GM12878 (cell line): ENCODE results near the gene PAPOLA. TPM values are rescaled to one million over a fixed set of nuclear protein-coding genes. Genes with fewer than 3 reads are reported as not detected.

Experiments
- ATAC-seq: fragments of 200-7000 bp; cut with Tn5 transposase; 3 replicates; pipeline ENCODE4 v1.9.1; 2020; ENCODE audit warnings: mild to moderate bottlenecking, moderate library complexity
- BruUV-seq: library from RNA; stranded (reverse); fragments of 400-500 nt; replicated peaks from 2 replicates; lab custom pipeline; 2021; lab: Mats Ljungman, UMichigan
- CTCF ChIA-PET: fragments of 300-600 bp; sonication (Branson Sonifier 250); formaldehyde crosslinking; extraction: SDS; loops from one replicate; lab custom pipeline; 2021; ENCODE audit warnings: inconsistent platforms; lab: Yijun Ruan, JAX
- POLR2A ChIA-PET: fragments of 350-600 bp; formaldehyde crosslinking; extraction: SDS; loops from one replicate; lab custom pipeline; 2021; ENCODE audit warnings: inconsistent platforms; lab: Charles Lee
- RAD21 ChIA-PET: fragments of 300-600 bp; sonication (Branson Sonifier 250); formaldehyde crosslinking; loops from one replicate; lab custom pipeline; 2023; ENCODE audit warnings: antibody characterized with exemption; ENCODE audit not compliant: unreplicated experiment; lab: Charles Lee
- SMC1A ChIA-PET: fragments of 300-600 bp; sonication (Branson Sonifier 250); formaldehyde crosslinking; loops from one replicate; lab custom pipeline; 2023; ENCODE audit not compliant: unreplicated experiment, uncharacterized antibody; lab: Charles Lee
- DNase-seq: peaks from one replicate; pipeline ENCODE4 v3.0.0-alpha.2; 2011; ENCODE audit warnings: low read depth, low spot score
- FAIRE-seq: peaks from 3 replicates; lab custom pipeline; 2011; peaks lifted over from hg19 to GRCh38; lab: Jason Lieb, UNC
- H2AFZ ChIP-seq: 2 replicates; pipeline ENCODE4 v1.6.0; 2011; ENCODE audit warnings: low read depth, low read length, control low read depth; ENCODE audit not compliant: control insufficient read depth
- H3K27ac ChIP-seq: 2 replicates; pipeline ENCODE4 v1.5.1; 2011; ENCODE audit warnings: control low read depth; ENCODE audit not compliant: control insufficient read depth, insufficient read depth
- H3K27me3 ChIP-seq, 2 experiments: replicated peaks in 1 of 2; 2 replicates each; pipeline versions ENCODE4 v1.6.0 to v1.6.1; 2011; ENCODE audit warnings: low read length in 1 of 2; ENCODE audit not compliant: control insufficient read depth in 2 of 2, insufficient read depth in 2 of 2
- H3K36me3 ChIP-seq, 2 experiments: 2 replicates each; pipeline ENCODE4 v1.5.1; 2011; ENCODE audit warnings: low read length in 1 of 2; ENCODE audit not compliant: control insufficient read depth in 2 of 2, insufficient read depth in 2 of 2
- H3K4me1 ChIP-seq: 2 replicates; pipeline ENCODE4 v1.6.1; 2011; ENCODE audit warnings: mild to moderate bottlenecking, low read length, moderate library complexity, mixed read lengths; ENCODE audit not compliant: control insufficient read depth, insufficient read depth
- H3K4me2 ChIP-seq: 2 replicates; pipeline ENCODE4 v1.6.0; 2011; ENCODE audit warnings: control low read depth; ENCODE audit not compliant: control insufficient read depth, insufficient read depth
- H3K4me3 ChIP-seq: fragments of 200-600 bp; sonication (generic); 2 replicates; pipeline ENCODE4 v1.5.1; 2016
- H3K79me2 ChIP-seq: 2 replicates; pipeline ENCODE4 v1.6.0; 2011; ENCODE audit warnings: low read length; ENCODE audit not compliant: control insufficient read depth, insufficient read depth
- H3K9ac ChIP-seq: 2 replicates; pipeline ENCODE4 v1.8.0; 2011; ENCODE audit warnings: low read length, control low read depth, mixed read lengths; ENCODE audit not compliant: control insufficient read depth, insufficient read depth
- H3K9me3 ChIP-seq: replicated peaks from 3 replicates; pipeline ENCODE4 v1.5.1; 2011; ENCODE audit warnings: mild to moderate bottlenecking, low read length; ENCODE audit not compliant: control insufficient read depth, insufficient read depth
- H4K20me1 ChIP-seq: 2 replicates; pipeline ENCODE4 v1.6.0; 2011; ENCODE audit not compliant: control insufficient read depth, insufficient read depth
- BACH1 ChIP-seq: fragments of 450-650 bp; IDR thresholded peaks from 2 replicates; pipeline ENCODE4 v1.6.1; 2017; ENCODE audit warnings: mild to moderate bottlenecking, borderline replicate concordance
- HDGF ChIP-seq: fragments of 450-650 bp; IDR thresholded peaks from 2 replicates; pipeline ENCODE4 v1.6.1; 2016; ENCODE audit warnings: antibody characterized with exemption
- NBN ChIP-seq: fragments of 450-650 bp; IDR thresholded peaks from 2 replicates; pipeline ENCODE4 v1.6.1; 2016
- PML ChIP-seq: IDR thresholded peaks from 2 replicates; pipeline ENCODE4 v1.6.1; 2012; ENCODE audit warnings: low read length, inconsistent platforms
- RAD21 ChIP-seq: IDR thresholded peaks from 2 replicates; pipeline ENCODE4 v1.6.1; 2011; ENCODE audit warnings: mild to moderate bottlenecking, low read depth, low read length, moderate library complexity; ENCODE audit not compliant: insufficient read depth
- RCOR1 ChIP-seq: conservative IDR thresholded peaks from 2 replicates; pipeline ENCODE4 v1.6.1; 2012; ENCODE audit warnings: low read depth, low read length, improper control_type of control experiment
- RUNX3 ChIP-seq: IDR thresholded peaks from 2 replicates; pipeline ENCODE4 v1.6.1; 2012; ENCODE audit warnings: low read length, inconsistent platforms
- SMARCA5 ChIP-seq: fragments of 450-650 bp; IDR thresholded peaks from 2 replicates; pipeline ENCODE4 v1.6.1; 2017; ENCODE audit warnings: mild to moderate bottlenecking
- SP1 ChIP-seq: IDR thresholded peaks from one replicate; pipeline ENCODE4 v1.6.1; 2011; ENCODE audit warnings: low read depth, low read length
- STAT1 ChIP-seq: fragments of 450-650 bp; conservative IDR thresholded peaks from 2 replicates; pipeline ENCODE4 v1.6.1; 2014; ENCODE audit warnings: antibody characterized with exemption, mild to moderate bottlenecking
- TCF3 ChIP-seq: IDR thresholded peaks from 2 replicates; pipeline ENCODE4 v1.6.1; 2012; ENCODE audit warnings: low read depth, mild to moderate bottlenecking, low read length, borderline replicate concordance; ENCODE audit not compliant: insufficient read depth
- WGBS: methylation state at CpG from one replicate; pipeline ENCODE4 v1.1.6; 2016; ENCODE audit warnings: low lambda C conversion rate; ENCODE audit not compliant: insufficient replicate concordance, insufficient coverage; ENCODE audit errors: missing lambda C conversion rate; 5-methylcytosine and 5-hydroxymethylcytosine counted together
- in situ Hi-C: fragments of 300-500 bp; cut with MboI; formaldehyde crosslinking; loops from 9 replicates; pipeline ENCODE4 v1.14.3; 2018; ENCODE audit warnings: mixed read lengths
- intact Hi-C: fragments of 100-400 bp; cut with micrococcal nuclease; formaldehyde crosslinking; loops from one replicate; pipeline ENCODE4 v1.14.2; 2022; ENCODE audit not compliant: unreplicated experiment
- polyA plus RNA-seq, 11 experiments: library from polyadenylated mRNA; depleted of rRNA in 4 of 11; unstranded in 6 of 11; stranded (reverse) in 5 of 11; fragments of >200 nt; fragmentation: Nextera tagmentation in 4 of 11; fragmentation: Illumina TruSeq in 1 of 11; extraction: Ambion mirVana in 4 of 11; extraction: Trizol in 1 of 11; gene quantifications; 1 replicate in 1 of 11; 2 replicates in 10 of 11; pipeline versions ENCODE4 v1.2.1 to v1.2.3, GENCODE V29; 2011 to 2016; ENCODE audit warnings: inconsistent platforms in 2 of 11, missing spikeins in 2 of 11, low read depth in 1 of 11
- total RNA-seq, 4 experiments: library from RNA; depleted of rRNA in 3 of 4; stranded (reverse); fragments of >200 nt in 3 of 4; fragmentation: Illumina TruSeq in 1 of 4; extraction: Trizol in 1 of 4; gene quantifications; 2 replicates each; pipeline versions ENCODE4 v1.2.1 to v1.2.3, GENCODE V29; 2013 to 2021
- TF ChIP-seq, protein P1 (sequence below): IDR thresholded peaks from 2 replicates; pipeline ENCODE4 v1.6.1; 2012; ENCODE audit warnings: low read depth, low read length, improper control_type of control experiment
- TF ChIP-seq, protein P2 (sequence below): fragments of 450-650 bp; IDR thresholded peaks from 2 replicates; pipeline ENCODE4 v1.6.1; 2017; ENCODE audit warnings: borderline replicate concordance
- TF ChIP-seq, protein P3 (sequence below): fragments of 450-650 bp; IDR thresholded peaks from 2 replicates; pipeline ENCODE4 v1.6.1; 2018; ENCODE audit warnings: mild to moderate bottlenecking, low read depth, moderate library complexity; ENCODE audit not compliant: partially characterized antibody
- TF ChIP-seq, protein P4 (sequence below): fragments of 450-650 bp; IDR thresholded peaks from 2 replicates; pipeline ENCODE4 v1.6.1; 2018; ENCODE audit warnings: borderline replicate concordance, mild to moderate bottlenecking; ENCODE audit not compliant: partially characterized antibody

Gene PAPOLA
- total and polyA plus RNA-seq, 10 of the 15 experiments (the other 5 are each of a cell fraction or from before 2014, with no cell fraction given), result 46.0 to 185 (median 114) TPM

DNA sequence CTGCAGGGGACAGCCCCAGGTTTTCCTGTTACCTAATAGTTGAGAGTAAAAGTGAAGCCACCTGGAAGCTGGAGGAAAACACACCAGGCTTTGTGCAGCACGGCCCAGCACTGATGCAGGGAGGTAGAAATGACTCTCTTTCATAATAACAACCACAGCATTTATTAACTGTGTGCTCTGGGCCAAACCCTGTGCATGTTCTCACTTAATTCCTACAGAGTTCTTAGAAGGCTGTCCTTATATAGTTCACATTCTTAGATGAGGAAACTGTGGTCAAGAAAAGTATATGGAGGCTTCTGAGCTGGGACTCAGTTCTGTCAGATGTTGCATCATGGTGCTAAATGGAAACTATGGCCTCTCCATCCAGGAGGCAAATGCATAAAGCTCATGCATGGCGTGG is 100.0 kb downstream of the PAPOLA start:
- no peak overlapping the region for H3K4me2 ChIP-seq
- H3K36me3 ChIP-seq, result no peaks in the 10 kb centered on the region
- ChIA-PET RAD21 (no interaction called here), POLR2A (no interaction called here), SMC1A (no interaction called here), CTCF (interaction anchor here (0.6 kb wide), 1 partner anchor 66 kb away, joined by 3 read pairs; no protein-coding TSS in a partner anchor)
- BruUV-seq, result no TSS peak
- TF ChIP-seq, protein P1, sequence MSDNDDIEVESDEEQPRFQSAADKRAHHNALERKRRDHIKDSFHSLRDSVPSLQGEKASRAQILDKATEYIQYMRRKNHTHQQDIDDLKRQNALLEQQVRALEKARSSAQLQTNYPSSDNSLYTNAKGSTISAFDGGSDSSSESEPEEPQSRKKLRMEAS, result no peak
- TF ChIP-seq SP1, result no peak
- TF ChIP-seq, protein P2, sequence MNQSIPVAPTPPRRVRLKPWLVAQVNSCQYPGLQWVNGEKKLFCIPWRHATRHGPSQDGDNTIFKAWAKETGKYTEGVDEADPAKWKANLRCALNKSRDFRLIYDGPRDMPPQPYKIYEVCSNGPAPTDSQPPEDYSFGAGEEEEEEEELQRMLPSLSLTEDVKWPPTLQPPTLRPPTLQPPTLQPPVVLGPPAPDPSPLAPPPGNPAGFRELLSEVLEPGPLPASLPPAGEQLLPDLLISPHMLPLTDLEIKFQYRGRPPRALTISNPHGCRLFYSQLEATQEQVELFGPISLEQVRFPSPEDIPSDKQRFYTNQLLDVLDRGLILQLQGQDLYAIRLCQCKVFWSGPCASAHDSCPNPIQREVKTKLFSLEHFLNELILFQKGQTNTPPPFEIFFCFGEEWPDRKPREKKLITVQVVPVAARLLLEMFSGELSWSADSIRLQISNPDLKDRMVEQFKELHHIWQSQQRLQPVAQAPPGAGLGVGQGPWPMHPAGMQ, result no peak
- TF ChIP-seq TCF3, result no peak
- TF ChIP-seq, protein P3, sequence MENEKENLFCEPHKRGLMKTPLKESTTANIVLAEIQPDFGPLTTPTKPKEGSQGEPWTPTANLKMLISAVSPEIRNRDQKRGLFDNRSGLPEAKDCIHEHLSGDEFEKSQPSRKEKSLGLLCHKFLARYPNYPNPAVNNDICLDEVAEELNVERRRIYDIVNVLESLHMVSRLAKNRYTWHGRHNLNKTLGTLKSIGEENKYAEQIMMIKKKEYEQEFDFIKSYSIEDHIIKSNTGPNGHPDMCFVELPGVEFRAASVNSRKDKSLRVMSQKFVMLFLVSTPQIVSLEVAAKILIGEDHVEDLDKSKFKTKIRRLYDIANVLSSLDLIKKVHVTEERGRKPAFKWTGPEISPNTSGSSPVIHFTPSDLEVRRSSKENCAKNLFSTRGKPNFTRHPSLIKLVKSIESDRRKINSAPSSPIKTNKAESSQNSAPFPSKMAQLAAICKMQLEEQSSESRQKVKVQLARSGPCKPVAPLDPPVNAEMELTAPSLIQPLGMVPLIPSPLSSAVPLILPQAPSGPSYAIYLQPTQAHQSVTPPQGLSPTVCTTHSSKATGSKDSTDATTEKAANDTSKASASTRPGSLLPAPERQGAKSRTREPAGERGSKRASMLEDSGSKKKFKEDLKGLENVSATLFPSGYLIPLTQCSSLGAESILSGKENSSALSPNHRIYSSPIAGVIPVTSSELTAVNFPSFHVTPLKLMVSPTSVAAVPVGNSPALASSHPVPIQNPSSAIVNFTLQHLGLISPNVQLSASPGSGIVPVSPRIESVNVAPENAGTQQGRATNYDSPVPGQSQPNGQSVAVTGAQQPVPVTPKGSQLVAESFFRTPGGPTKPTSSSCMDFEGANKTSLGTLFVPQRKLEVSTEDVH, result no peak
- TF ChIP-seq, protein P4, sequence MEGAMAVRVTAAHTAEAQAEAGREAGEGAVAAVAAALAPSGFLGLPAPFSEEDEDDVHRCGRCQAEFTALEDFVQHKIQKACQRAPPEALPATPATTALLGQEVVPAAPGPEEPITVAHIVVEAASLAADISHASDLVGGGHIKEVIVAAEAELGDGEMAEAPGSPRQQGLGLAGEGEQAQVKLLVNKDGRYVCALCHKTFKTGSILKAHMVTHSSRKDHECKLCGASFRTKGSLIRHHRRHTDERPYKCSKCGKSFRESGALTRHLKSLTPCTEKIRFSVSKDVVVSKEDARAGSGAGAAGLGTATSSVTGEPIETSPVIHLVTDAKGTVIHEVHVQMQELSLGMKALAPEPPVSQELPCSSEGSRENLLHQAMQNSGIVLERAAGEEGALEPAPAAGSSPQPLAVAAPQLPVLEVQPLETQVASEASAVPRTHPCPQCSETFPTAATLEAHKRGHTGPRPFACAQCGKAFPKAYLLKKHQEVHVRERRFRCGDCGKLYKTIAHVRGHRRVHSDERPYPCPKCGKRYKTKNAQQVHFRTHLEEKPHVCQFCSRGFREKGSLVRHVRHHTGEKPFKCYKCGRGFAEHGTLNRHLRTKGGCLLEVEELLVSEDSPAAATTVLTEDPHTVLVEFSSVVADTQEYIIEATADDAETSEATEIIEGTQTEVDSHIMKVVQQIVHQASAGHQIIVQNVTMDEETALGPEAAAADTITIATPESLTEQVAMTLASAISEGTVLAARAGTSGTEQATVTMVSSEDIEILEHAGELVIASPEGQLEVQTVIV, result no peak
- TF ChIP-seq HDGF, result no peak
- no peak for TF ChIP-seq BACH1
- no peak for TF ChIP-seq SMARCA5
- TF ChIP-seq RCOR1, result no peak
- no peak for TF ChIP-seq STAT1
- TF ChIP-seq RUNX3, result no peak
- TF ChIP-seq PML, result no peak
- no peak for TF ChIP-seq RAD21
- no peak for TF ChIP-seq NBN
- DNase-seq, result no peak
- FAIRE-seq, result no peak
- ATAC-seq, result no peak
- H3K27me3 ChIP-seq, result no peaks in the 10 kb centered on the region
- H3K4me3 ChIP-seq, result no peak overlapping the region
- no peaks in the 10 kb centered on the region; the same call in 2 of the 3 replicates for H3K9me3 ChIP-seq
- no peak overlapping the region for H3K27ac ChIP-seq
- in situ Hi-C loops, result no loop called here
- no peaks in the 10 kb centered on the region; the same call in 1 of the 2 replicates for H3K4me1 ChIP-seq
- H3K9ac ChIP-seq, result no peak overlapping the region
- 0% methylated on average over 2 of the region's 2 CpGs for WGBS
- H3K79me2 ChIP-seq, result no peaks in the 10 kb centered on the region
- intact Hi-C loops, result no loop called here
- H2AFZ ChIP-seq, result no peak overlapping the region
- H4K20me1 ChIP-seq, result no peaks in the 10 kb centered on the region
